Liver (tissue), 3 donors: ENCODE measurements around the gene RTP1.

Experiments
- CTCF ChIP-seq: fragments of 150-350 bp; IDR thresholded peaks from 2 replicates; pipeline ENCODE4 v1.5.1; 2017; ENCODE audit warnings: improper control_type of control experiment, low read depth, low read length; ENCODE audit not compliant: missing input control
- FOXA1 ChIP-seq: IDR thresholded peaks from 2 replicates; pipeline ENCODE4 v1.6.1; 2016; ENCODE audit warnings: antibody characterized with exemption
- FOXA2 ChIP-seq: IDR thresholded peaks from 2 replicates; pipeline ENCODE4 v1.6.1; 2016; ENCODE audit warnings: antibody characterized with exemption
- JUND ChIP-seq, 2 donors: IDR thresholded peaks; 2 replicates each; pipeline ENCODE4 v1.6.1; 2016; ENCODE audit warnings: antibody characterized with exemption in 2 of 2
- MAX ChIP-seq: IDR thresholded peaks from 2 replicates; pipeline ENCODE4 v1.6.1; 2016; ENCODE audit warnings: antibody characterized with exemption
- NR2F2 ChIP-seq: IDR thresholded peaks from 2 replicates; pipeline ENCODE4 v1.6.1; 2016; ENCODE audit warnings: antibody characterized with exemption
- REST ChIP-seq: IDR thresholded peaks from 2 replicates; pipeline ENCODE4 v1.6.1; 2016; ENCODE audit warnings: antibody characterized with exemption, mild to moderate bottlenecking
- ZBTB33 ChIP-seq: IDR thresholded peaks from 2 replicates; pipeline ENCODE4 v1.6.1; 2016; ENCODE audit warnings: antibody characterized with exemption
- donor health status: healthy.
- donor health status: healthy.

- TF ChIP-seq NR2F2 (no peak), JUND (IDR thresholded peaks at IDR 0.05) (peak; percentile 26 to 58), CTCF (no peak), FOXA1 (no peak), REST (no peak), MAX (no peak), ZBTB33 (no peak), FOXA2 (no peak)
Measured at GRCh38 chr3:187186801-187187421, 10.4 kb upstream of the RTP1 start.
